ENCODE data around the gene SDR42E2.
A peak's percentile ranks its signal among the peaks of the same experiment; 100 is the strongest.

DNA sequence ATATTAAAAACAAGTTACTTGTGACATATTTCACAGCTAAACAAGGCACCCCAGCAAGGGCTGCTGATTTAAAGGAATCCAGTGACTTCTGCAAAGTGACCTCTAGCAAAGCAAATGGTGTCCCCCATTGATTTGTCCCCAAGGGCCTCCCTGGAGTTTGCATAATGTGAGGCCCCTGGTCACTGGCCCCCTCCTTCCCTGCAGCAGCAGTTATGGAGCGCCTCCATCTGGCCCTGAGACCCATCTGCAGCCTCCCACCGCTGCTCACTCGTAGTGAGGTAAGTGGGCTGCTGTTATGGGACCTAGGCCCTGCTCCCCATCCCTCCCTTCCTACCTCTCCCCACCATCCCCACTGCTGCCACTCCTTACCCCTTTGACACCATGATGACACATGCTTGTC, 24.2 kb downstream of the SDR42E2 start:
- TF ChIP-seq, protein P1, sequence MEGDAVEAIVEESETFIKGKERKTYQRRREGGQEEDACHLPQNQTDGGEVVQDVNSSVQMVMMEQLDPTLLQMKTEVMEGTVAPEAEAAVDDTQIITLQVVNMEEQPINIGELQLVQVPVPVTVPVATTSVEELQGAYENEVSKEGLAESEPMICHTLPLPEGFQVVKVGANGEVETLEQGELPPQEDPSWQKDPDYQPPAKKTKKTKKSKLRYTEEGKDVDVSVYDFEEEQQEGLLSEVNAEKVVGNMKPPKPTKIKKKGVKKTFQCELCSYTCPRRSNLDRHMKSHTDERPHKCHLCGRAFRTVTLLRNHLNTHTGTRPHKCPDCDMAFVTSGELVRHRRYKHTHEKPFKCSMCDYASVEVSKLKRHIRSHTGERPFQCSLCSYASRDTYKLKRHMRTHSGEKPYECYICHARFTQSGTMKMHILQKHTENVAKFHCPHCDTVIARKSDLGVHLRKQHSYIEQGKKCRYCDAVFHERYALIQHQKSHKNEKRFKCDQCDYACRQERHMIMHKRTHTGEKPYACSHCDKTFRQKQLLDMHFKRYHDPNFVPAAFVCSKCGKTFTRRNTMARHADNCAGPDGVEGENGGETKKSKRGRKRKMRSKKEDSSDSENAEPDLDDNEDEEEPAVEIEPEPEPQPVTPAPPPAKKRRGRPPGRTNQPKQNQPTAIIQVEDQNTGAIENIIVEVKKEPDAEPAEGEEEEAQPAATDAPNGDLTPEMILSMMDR (conservative IDR thresholded peaks at IDR 0.05; ENCODE audit: low read depth, low read length) = peak; percentile 53
- no peak for TF ChIP-seq EZH2 (IDR thresholded peaks at IDR 0.05; ENCODE audit: borderline replicate concordance, low read depth, low read length, poor library complexity, severe bottlenecking)
